GM19372 (cell line): ENCODE data around the gene ATP6V1G1.
A peak's percentile ranks its signal among the peaks of the same experiment; 100 is the strongest.

Experiments
- ATAC-seq: cut with Tn5 transposase; IDR thresholded peaks from one replicate; pipeline ENCODE4 v1.9.1; 2021; ENCODE audit warnings: mild to moderate bottlenecking, low read depth, moderate library complexity; ENCODE audit not compliant: unreplicated experiment

The ATP6V1G1 gene

DNA sequence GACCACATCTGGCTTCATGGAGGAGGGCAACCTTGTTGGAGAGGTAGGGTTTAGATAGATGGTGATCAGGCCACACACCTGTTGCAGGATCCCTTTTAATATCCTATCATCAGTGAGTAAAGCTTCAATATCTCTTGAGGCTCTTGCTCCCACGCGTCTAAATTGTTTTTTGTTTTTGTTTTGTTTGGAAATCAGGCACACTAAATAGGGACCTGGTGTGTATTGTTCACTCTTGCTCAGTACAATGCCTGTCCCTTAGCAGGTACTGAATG is 20.9 kb downstream of the ATP6V1G1 start:
- no peak for ATAC-seq

DNA sequence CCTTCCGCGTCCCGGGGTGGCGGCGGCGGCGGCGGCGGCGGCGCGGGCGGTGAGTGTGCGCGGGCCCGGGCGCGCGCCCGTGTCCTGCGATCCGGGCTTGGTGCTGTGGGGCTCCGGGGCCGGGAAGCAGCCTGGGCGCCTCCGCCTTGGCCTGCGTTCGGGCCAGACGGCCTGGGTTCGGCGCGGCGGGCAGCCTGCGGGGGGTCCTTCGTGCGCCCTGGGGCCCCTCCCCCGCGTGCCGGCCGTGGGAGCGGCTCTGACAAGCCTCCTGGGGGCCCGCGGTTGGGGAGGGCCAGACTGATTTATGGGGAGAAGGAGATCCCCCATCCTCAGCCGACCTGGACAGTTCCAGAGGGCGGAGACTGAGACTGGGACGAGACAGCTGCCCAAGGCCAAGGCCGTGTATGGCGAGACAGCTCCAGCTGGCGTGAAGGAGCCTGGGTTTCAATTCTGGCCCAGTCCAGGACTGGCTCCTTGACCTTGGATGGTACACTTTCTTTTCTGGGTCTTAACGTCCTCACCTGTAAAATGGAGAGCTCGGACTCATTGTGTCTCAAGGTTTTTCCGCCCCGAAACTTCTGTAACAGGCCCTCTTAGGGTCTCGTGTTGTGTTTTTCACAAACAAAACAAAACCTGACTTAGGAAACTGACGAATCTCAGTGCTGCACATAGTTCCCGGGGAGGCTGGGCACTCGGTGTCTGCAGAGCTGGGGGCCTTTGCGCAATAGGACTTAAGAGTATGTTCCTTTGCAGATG is 24.1 kb downstream of the ATP6V1G1 start:
- ATAC-seq: peak; percentile 32

- no peak for ATAC-seq
Observed at GRCh38 chr9:114612272-114612923, 24.8 kb downstream of the ATP6V1G1 start.

DNA sequence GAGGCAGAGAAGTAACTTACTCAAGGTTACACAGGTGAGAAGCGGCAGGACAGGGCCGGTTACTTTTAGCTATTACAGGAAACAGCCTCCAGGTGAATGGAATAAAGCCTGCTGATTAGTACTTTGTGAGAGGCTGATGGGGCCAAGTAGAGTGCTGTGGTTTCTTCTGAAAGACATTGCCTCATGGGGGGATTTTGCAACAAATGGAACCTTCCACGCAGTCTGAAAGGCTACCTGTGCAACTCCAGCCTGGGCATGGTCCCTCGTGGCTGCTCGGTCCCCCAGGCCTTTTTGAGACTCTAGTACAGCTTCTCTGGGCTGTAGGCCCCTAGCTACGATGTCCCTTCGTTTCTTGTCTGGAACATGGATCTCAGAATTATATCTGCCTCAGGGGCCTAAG is 25.5 kb downstream of the ATP6V1G1 start:
- no peak for ATAC-seq

- no peak for ATAC-seq
Observed at GRCh38 chr9:114613919-114614318, 26.4 kb downstream of the ATP6V1G1 start.

GRCh38 chr9:114614373-114614772 is 26.8 kb downstream of the ATP6V1G1 start:
- ATAC-seq: no peak

GRCh38 chr9:114616684-114617520 is 29.3 kb downstream of the ATP6V1G1 start:
- ATAC-seq: peak; percentile 53

- ATAC-seq: peak; percentile 44
Observed at GRCh38 chr9:114619191-114619761, 31.7 kb downstream of the ATP6V1G1 start.

GRCh38 chr9:114621561-114621960 is 34.0 kb downstream of the ATP6V1G1 start:
- no peak for ATAC-seq

GRCh38 chr9:114621975-114622609 is 34.5 kb downstream of the ATP6V1G1 start:
- ATAC-seq: no peak

DNA sequence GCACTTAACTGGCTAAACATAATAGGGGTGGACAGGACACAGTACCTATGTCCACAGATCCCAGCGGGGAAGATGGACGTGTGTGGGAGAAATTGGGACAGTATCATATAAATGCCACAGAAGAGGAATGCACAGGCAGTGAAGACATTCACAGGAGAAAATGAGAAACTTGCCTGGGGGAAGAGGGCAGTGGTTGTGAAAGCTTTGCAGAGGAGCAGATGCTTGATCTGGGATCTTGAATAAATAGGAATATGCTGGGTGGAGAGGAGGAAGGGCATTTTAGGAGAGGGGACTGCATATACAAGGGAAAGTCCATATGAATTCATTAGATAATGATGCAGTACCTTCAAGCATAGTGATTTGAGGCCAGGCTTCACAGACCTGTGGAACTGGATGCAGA is 37.1 kb downstream of the ATP6V1G1 start:
- ATAC-seq: no peak

- ATAC-seq: no peak
Observed at GRCh38 chr9:114626415-114627020, 38.9 kb downstream of the ATP6V1G1 start.

- no peak for ATAC-seq
Observed at GRCh38 chr9:114627553-114627952, 40.0 kb downstream of the ATP6V1G1 start.

DNA sequence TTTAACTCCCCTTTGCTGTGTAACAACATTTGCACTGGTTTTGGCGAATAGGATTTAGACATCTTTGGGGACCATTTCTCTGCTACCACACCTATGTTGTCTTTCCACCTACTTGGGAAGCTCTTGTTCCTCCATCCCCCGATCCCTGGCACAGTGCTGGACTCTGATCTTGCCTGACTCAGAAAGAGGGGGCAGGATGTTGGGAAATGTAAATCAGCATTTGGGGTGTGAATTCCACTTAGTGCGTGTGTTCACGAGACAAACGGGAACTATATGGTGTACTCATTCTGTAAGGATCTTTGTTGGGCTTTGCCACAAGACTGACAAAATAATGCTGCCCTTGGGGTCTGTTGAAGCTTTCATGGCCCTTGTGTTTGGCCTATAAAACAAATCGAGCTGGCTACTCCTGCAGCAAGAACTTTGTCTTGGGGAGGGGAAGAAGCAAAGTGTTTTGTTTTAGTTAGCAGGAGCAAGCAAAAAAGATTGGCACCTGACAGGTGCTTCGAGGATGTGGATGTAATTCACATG is 42.1 kb downstream of the ATP6V1G1 start:
- no peak for ATAC-seq

DNA sequence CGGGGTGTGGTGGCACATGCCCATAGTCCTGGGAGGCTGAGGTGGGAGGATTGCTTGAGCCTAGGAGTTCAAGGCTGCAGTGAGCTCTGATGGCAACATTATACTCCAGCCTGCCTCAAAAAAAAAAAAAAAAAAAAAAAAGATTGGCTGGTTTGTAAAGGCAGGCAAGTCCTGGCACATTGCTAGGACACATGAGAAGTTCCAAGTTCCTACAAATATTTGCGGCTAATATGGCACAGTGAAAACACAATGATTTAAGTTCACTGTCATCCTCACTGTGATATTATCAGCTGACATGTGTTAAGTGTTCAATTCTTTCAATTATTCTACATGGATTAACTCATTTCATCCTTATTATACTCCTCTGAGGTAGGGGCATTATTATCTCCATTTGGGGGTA is 43.6 kb downstream of the ATP6V1G1 start:
- ATAC-seq: no peak

GRCh38 chr9:114633438-114634089 is 46.0 kb downstream of the ATP6V1G1 start:
- no peak for ATAC-seq

- ATAC-seq: no peak
Observed at GRCh38 chr9:114634387-114634786, 46.8 kb downstream of the ATP6V1G1 start.

GRCh38 chr9:114638404-114638803 is 50.8 kb downstream of the ATP6V1G1 start:
- ATAC-seq: no peak

GRCh38 chr9:114641967-114642366 is 54.4 kb downstream of the ATP6V1G1 start:
- ATAC-seq: no peak

DNA sequence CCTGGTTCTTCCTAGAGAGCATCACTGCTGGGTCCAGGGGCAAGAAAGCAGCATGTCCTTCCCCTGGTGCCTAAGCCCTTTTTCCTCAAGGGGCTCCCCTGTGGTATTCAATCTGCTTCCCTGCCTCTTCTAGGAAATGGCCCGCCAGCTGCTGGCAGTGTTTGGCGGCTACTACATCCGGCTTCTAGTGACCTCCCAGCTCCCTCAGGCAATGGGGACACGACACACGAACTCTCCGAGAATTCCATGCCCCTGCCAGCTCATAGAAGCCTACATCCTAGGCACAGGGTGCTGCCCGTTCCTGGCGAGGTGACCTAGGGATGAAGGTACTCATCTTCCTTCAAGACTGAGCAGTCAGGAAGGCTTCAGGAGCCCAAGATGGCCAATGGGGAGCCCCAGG is 55.4 kb downstream of the ATP6V1G1 start:
- ATAC-seq: no peak
